Parathyroid adenoma (tissue), 2 donors: ENCODE measurements around the gene SHANK2.

ENCODE experiments used
- H2AFZ ChIP-seq: fragments of 300-600 bp; sonication (generic); one replicate; pipeline ENCODE4 v1.7.0; 2017; ENCODE audit warnings: antibody characterized with exemption, mild to moderate bottlenecking
- H3K27ac ChIP-seq: fragments of 300-600 bp; sonication (generic); one replicate; pipeline ENCODE4 v1.7.0; 2017
- H3K27me3 ChIP-seq: fragments of 300-600 bp; sonication (generic); one replicate; pipeline ENCODE4 v1.7.0; 2017; ENCODE audit warnings: low read length; ENCODE audit not compliant: control insufficient read depth, insufficient read depth
- H3K36me3 ChIP-seq: fragments of 300-600 bp; sonication (generic); one replicate; pipeline ENCODE4 v1.7.0; 2017; ENCODE audit warnings: low read length; ENCODE audit not compliant: control insufficient read depth, insufficient read depth
- H3K4me1 ChIP-seq: fragments of 300-600 bp; sonication (generic); one replicate; pipeline ENCODE4 v1.7.0; 2017; ENCODE audit warnings: control low read depth
- H3K4me2 ChIP-seq: fragments of 300-600 bp; sonication (generic); one replicate; pipeline ENCODE4 v1.7.0; 2017; ENCODE audit warnings: low read length
- H3K4me3 ChIP-seq: fragments of 300-600 bp; sonication (generic); one replicate; pipeline ENCODE4 v1.7.0; 2017; ENCODE audit warnings: low read depth, low read length
- H3K79me2 ChIP-seq: fragments of 300-600 bp; sonication (generic); one replicate; pipeline ENCODE4 v1.7.0; 2017; ENCODE audit warnings: control low read depth
- H3K9ac ChIP-seq: fragments of 300-600 bp; sonication (generic); one replicate; pipeline ENCODE4 v1.7.0; 2017; ENCODE audit warnings: mild to moderate bottlenecking
- H3K9me3 ChIP-seq: fragments of 300-600 bp; sonication (generic); one replicate; pipeline ENCODE4 v1.7.0; 2017; ENCODE audit warnings: low read length; ENCODE audit not compliant: control insufficient read depth
- CTCF ChIP-seq: fragments of 300-600 bp; sonication (generic); IDR thresholded peaks from one replicate; pipeline ENCODE4 v1.7.0; 2017; ENCODE audit warnings: antibody characterized with exemption, mild to moderate bottlenecking
- donor health status: primary hyperparathyroidism.

Gene SHANK2

DNA sequence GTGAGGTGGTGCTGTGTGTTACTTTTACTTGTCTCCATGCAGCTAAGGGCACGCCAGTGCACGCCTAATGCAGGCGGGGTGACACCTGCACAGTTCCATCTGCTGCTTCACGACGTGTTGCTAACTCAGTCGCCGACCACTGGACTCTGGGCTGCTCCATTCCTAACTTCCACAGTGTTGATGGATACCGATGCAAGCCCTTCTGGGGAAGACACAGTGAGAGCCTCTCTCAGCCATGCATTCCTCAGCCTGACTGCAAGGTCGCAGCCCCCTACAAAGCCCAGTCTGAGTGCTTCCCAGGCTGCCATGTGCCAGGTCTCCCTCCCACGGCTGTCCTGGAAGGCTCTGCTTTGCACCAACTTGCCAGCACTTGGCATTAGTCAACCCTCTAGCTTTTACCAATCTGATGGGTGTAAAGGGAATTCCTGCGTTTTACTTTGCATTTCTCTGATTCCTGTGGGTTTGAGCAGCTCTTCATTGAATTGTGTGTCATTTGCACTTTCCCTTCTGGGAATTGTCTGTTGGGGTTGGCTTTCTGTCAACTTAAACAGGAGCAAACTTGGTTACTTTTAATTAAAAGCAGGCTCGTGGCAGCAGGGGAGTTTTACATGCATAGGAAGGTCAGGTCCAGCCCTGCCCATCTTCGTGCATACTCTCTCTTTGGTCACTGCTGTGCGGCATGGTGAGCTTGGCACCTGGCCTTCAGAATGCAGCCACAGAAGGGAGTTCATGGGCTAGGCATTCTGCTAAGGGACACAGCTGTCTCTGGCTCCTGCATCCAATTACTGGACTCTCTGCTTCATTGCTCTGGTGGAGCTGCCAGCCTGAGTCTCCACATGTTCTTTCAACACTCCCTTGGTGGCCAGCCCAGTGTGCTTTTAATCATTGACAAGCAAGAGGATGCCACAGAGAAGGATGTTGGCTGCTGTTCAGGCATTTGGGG lies 34.6 kb upstream of the SHANK2 start:
- no peaks in the 10 kb centered on the region for H3K9me3 ChIP-seq
- no peak overlapping the region for H3K4me3 ChIP-seq
- H3K4me1 ChIP-seq, result no peaks in the 10 kb centered on the region
- H3K27me3 ChIP-seq, result no peaks in the 10 kb centered on the region
- H3K27ac ChIP-seq, result no peak overlapping the region
- H3K4me2 ChIP-seq, result no peak overlapping the region
- H3K79me2 ChIP-seq, result no peaks in the 10 kb centered on the region
- H3K36me3 ChIP-seq, result no peaks in the 10 kb centered on the region
- H3K9ac ChIP-seq, result no peak overlapping the region
- H2AFZ ChIP-seq, result no peak overlapping the region
- TF ChIP-seq CTCF, result no peak

GRCh38 chr11:71285111-71285510 lies 32.7 kb upstream of the SHANK2 start:
- H3K9me3 ChIP-seq, result no peaks in the 10 kb centered on the region
- no peak overlapping the region for H3K4me2 ChIP-seq
- no peaks in the 10 kb centered on the region for H3K27me3 ChIP-seq
- H3K9ac ChIP-seq, result no peak overlapping the region
- TF ChIP-seq CTCF, result no peak
- no peak overlapping the region for H3K27ac ChIP-seq
- H3K36me3 ChIP-seq, result no peaks in the 10 kb centered on the region
- no peak overlapping the region for H2AFZ ChIP-seq
- H3K4me1 ChIP-seq, result no peaks in the 10 kb centered on the region
- H3K79me2 ChIP-seq, result no peaks in the 10 kb centered on the region
- no peak overlapping the region for H3K4me3 ChIP-seq

DNA sequence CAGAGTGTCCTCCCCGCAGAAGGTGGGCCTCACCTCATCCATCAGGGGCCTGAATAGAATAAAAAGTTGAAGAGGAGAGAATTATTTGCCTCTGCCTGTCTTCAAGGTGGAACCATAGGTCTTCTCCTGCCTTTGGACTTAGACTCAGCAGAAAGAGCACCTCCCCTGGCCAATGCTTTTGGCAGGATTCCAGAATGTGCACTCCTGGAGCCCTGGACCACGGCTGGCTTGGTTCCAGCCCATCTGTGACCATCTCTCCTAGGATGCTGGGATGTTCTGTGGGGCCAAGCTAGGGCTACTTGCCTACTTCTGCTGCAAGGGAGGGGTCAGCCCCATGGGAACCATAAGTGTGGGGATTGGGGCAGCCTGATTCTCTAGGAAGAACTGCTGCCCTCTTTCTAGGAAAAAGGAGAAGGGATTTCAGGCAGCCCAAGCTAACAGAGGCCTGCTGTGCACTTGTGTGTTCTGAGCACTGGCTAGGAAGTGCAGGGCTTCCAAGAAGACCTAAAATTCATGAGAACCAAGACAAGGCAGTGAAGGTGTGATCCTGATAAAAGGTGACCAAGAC lies 32.2 kb upstream of the SHANK2 start:
- H3K79me2 ChIP-seq, result no peaks in the 10 kb centered on the region
- TF ChIP-seq CTCF, result no peak
- H3K9me3 ChIP-seq, result no peaks in the 10 kb centered on the region
- no peaks in the 10 kb centered on the region for H3K4me1 ChIP-seq
- no peak overlapping the region for H3K9ac ChIP-seq
- no peaks in the 10 kb centered on the region for H3K36me3 ChIP-seq
- no peak overlapping the region for H2AFZ ChIP-seq
- H3K27me3 ChIP-seq, result no peaks in the 10 kb centered on the region
- H3K4me3 ChIP-seq, result no peak overlapping the region
- no peak overlapping the region for H3K27ac ChIP-seq
- H3K4me2 ChIP-seq, result no peak overlapping the region

- Histone ChIP-seq H3K9me3 (no peaks in the 10 kb centered on the region), H2AFZ (no peak overlapping the region), H3K4me2 (no peak overlapping the region), H3K27ac (no peak overlapping the region), H3K27me3 (no peaks in the 10 kb centered on the region), H3K4me3 (no peak overlapping the region), H3K4me1 (no peaks in the 10 kb centered on the region), H3K79me2 (no peaks in the 10 kb centered on the region), H3K9ac (no peak overlapping the region), H3K36me3 (no peaks in the 10 kb centered on the region)
- no peak for TF ChIP-seq CTCF
Measured at GRCh38 chr11:71283971-71284441, 31.6 kb upstream of the SHANK2 start.
